ENCODE results near the gene SIN3A. TPM values are rescaled to one million over a fixed set of nuclear protein-coding genes. Genes with fewer than 3 reads are reported as not detected.
A peak's percentile ranks its signal among the peaks of the same experiment; 100 is the strongest.

SIN3A gene
- total RNA-seq, 2 experiments from 2014 or later = 44.2 to 103 TPM

DNA sequence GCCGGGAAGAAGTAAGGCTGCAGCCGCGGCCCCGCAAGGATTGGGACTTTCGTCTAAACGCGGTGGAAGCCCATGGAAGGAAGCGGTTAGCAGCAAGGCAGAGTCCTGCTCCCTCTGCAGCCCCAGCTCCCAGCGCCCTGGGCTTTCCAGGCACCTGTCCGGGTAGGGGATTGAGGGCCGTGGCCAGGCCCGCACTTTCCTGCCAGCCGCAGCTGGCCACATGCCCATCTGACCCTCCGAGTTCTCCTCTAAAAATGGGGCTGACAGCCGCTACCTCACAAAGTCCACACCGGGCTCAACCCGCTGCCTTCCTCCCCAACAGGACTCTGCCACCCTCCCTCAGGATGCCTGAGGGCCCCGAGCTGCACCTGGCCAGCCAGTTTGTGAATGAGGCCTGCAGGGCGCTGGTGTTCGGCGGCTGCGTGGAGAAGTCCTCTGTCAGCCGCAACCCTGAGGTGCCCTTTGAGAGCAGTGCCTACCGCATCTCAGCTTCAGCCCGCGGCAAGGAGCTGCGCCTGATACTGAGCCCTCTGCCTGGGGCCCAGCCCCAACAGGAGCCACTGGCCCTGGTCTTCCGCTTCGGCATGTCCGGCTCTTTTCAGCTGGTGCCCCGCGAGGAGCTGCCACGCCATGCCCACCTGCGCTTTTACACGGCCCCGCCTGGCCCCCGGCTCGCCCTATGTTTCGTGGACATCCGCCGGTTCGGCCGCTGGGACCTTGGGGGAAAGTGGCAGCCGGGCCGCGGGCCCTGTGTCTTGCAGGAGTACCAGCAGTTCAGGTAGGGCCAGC is 102.7 kb downstream of the SIN3A start:
- peak overlapping the region; percentile 88 for H3K4me3 ChIP-seq (ENCODE audit: low read depth, low read length, poor library complexity, severe bottlenecking)
- peaks cover 50% of the 10 kb centered on the region for H3K4me1 ChIP-seq (ENCODE audit: insufficient read depth, low read length, poor library complexity, severe bottlenecking)
- peak overlapping the region; percentile 89 for H3K4me2 ChIP-seq (ENCODE audit: low read length)
- CTCF ChIA-PET (ENCODE audit: unreplicated experiment) = interaction anchor here (1.1 kb wide), 1 partner anchor 105 kb away, joined by 4 read pairs; no protein-coding TSS in a partner anchor
- peak overlapping the region; percentile 89 for H3K27ac ChIP-seq (ENCODE audit: low read depth, low read length, poor library complexity, severe bottlenecking)
- intact Hi-C loops (cut with micrococcal nuclease; ENCODE audit: unreplicated experiment) = loop anchor here (5.0 kb wide), 1 partner anchor 294 kb away; the partner anchor contains the start of gene IMP3
- H3K36me3 ChIP-seq (ENCODE audit: insufficient read depth, low read length) = peaks cover 50% of the 10 kb centered on the region
- POLR2A ChIA-PET = interaction anchor here (1.0 kb wide), 1 partner anchor 20 kb away, joined by 3 read pairs; the partner anchor contains the start of gene MAN2C1
- no peaks in the 10 kb centered on the region for H4K20me1 ChIP-seq (ENCODE audit: insufficient read depth, low read length)
- no peak for TF ChIP-seq EZH2phosphoT487 (IDR thresholded peaks at IDR 0.05; ENCODE audit: borderline replicate concordance, low read depth, low read length)
- TF ChIP-seq, protein P1, sequence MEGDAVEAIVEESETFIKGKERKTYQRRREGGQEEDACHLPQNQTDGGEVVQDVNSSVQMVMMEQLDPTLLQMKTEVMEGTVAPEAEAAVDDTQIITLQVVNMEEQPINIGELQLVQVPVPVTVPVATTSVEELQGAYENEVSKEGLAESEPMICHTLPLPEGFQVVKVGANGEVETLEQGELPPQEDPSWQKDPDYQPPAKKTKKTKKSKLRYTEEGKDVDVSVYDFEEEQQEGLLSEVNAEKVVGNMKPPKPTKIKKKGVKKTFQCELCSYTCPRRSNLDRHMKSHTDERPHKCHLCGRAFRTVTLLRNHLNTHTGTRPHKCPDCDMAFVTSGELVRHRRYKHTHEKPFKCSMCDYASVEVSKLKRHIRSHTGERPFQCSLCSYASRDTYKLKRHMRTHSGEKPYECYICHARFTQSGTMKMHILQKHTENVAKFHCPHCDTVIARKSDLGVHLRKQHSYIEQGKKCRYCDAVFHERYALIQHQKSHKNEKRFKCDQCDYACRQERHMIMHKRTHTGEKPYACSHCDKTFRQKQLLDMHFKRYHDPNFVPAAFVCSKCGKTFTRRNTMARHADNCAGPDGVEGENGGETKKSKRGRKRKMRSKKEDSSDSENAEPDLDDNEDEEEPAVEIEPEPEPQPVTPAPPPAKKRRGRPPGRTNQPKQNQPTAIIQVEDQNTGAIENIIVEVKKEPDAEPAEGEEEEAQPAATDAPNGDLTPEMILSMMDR (conservative IDR thresholded peaks at IDR 0.05; ENCODE audit: low read length) = no peak
- no peak for DNase-seq (ENCODE audit: low spot score)
- no peaks in the 10 kb centered on the region for H3K79me2 ChIP-seq (ENCODE audit: insufficient read depth, low read depth, low read length)
- H3K9me2 ChIP-seq (ENCODE audit: insufficient read depth, low read length) = no peaks in the 10 kb centered on the region
- no peak overlapping the region for H2AFZ ChIP-seq (ENCODE audit: low read length)
- no peaks in the 10 kb centered on the region; the same call in 1 of the 2 replicates for H3K9me3 ChIP-seq (ENCODE audit: low read length)
- no TSS peak for BruUV-seq (replicated peaks)

DNA sequence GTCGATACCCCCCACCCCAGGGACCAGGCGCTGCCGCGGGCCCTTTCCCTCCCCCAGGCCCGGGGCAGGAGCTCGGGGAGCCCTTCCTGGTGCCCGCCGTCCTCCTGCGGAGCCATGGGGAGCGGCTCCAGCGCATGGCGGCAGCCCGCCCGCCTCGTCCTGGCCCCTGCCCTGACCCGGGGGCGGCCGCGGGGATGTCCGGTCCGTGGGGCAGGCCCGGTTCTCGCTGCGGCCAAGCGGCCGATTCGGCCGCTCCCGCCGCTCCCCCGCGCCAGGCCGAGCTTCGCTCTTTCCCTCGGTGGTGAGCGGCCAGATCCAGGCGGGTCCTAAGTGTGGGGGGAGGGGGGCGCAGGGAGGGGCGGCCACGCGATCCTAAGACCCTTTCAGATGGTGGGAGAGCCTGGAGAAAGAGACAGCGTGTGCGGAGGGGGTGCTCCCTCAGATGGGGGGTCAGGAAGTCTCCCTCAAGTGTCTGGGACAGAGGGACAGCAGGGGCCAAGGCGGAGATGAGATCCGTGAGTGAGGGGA is 103.4 kb downstream of the SIN3A start:
- ChIA-PET CTCF (ENCODE audit: unreplicated experiment) (interaction anchor here (0.6 to 1.1 kb wide), 2 partner anchors 13 to 106 kb away, joined by 3 to 4 read pairs; no protein-coding TSS in a partner anchor), POLR2A (interaction anchor here (1.0 to 1.1 kb wide), 2 partner anchors 20 to 22 kb away, joined by 3 read pairs; partner anchors contain the start of gene MAN2C1)
- BruUV-seq (replicated peaks) = no TSS peak
- Histone ChIP-seq H3K9me2 (ENCODE audit: insufficient read depth, low read length) (no peaks in the 10 kb centered on the region), H3K27ac (ENCODE audit: low read depth, low read length, poor library complexity, severe bottlenecking) (peak overlapping the region; percentile 89), H3K36me3 (ENCODE audit: insufficient read depth, low read length) (peaks cover 44% of the 10 kb centered on the region), H3K79me2 (ENCODE audit: insufficient read depth, low read depth, low read length) (no peaks in the 10 kb centered on the region), H3K4me3 (ENCODE audit: low read depth, low read length, poor library complexity, severe bottlenecking) (peak overlapping the region; percentile 88), H2AFZ (ENCODE audit: low read length) (peak overlapping the region; percentile 68; the same call in 1 of the 2 replicates), H3K4me1 (ENCODE audit: insufficient read depth, low read length, poor library complexity, severe bottlenecking) (peaks cover 50% of the 10 kb centered on the region), H4K20me1 (ENCODE audit: insufficient read depth, low read length) (no peaks in the 10 kb centered on the region), H3K4me2 (ENCODE audit: low read length) (peak overlapping the region; percentile 89), H3K9me3 (ENCODE audit: low read length) (no peaks in the 10 kb centered on the region; the same call in 1 of the 2 replicates)
- intact Hi-C loops (cut with micrococcal nuclease; ENCODE audit: unreplicated experiment) = loop anchor here (5.0 kb wide), 1 partner anchor 294 kb away; the partner anchor contains the start of gene IMP3
- TF ChIP-seq EZH2phosphoT487 (IDR thresholded peaks at IDR 0.05; ENCODE audit: borderline replicate concordance, low read depth, low read length) = no peak
- TF ChIP-seq, protein P1 (conservative IDR thresholded peaks at IDR 0.05; ENCODE audit: low read length) = no peak
- no peak for DNase-seq (ENCODE audit: low spot score)

Data from OCI-LY7 (cell line).